ENCODE results near the gene SFMBT1.

DNA sequence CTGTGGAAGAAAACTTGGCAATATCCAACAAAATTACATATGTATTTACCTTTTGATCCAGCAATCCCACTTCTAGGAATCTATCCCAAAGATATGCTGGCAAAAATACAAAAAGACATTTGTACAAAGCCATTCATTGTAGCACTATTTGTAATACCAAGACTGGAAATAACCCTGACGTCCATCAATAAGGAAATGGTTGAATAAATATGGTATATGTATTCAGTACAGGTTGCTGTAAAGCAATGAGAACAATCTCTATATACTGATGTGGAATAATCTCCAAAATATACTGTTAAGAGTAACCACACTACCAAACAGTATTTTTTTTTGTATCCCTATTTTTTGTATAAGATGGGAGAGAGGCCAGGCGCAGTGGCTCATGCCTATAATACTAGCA lies 83.7 kb downstream of the SFMBT1 start:
- TF ChIP-seq, protein P1, sequence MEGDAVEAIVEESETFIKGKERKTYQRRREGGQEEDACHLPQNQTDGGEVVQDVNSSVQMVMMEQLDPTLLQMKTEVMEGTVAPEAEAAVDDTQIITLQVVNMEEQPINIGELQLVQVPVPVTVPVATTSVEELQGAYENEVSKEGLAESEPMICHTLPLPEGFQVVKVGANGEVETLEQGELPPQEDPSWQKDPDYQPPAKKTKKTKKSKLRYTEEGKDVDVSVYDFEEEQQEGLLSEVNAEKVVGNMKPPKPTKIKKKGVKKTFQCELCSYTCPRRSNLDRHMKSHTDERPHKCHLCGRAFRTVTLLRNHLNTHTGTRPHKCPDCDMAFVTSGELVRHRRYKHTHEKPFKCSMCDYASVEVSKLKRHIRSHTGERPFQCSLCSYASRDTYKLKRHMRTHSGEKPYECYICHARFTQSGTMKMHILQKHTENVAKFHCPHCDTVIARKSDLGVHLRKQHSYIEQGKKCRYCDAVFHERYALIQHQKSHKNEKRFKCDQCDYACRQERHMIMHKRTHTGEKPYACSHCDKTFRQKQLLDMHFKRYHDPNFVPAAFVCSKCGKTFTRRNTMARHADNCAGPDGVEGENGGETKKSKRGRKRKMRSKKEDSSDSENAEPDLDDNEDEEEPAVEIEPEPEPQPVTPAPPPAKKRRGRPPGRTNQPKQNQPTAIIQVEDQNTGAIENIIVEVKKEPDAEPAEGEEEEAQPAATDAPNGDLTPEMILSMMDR (conservative IDR thresholded peaks at IDR 0.05 in 1 of 2, IDR thresholded peaks at IDR 0.05 in 1 of 2; ENCODE audit: extremely low read depth in 1 of 2, insufficient read depth in 1 of 2, low read depth in 1 of 2, low read length in 2 of 2): no peak
- TF ChIP-seq EZH2 (IDR thresholded peaks at IDR 0.05; ENCODE audit: borderline replicate concordance, low read length): no peak

Measured in mammary epithelial cell (primary cell).